HCT116 (cell line): ENCODE results near the gene PLEKHJ1.

Experiments used
- CTCF ChIP-seq, 3 experiments: fragments of 200-600 bp in 1 of 3; sonication (generic) in 1 of 3; IDR thresholded peaks in 2 of 3; conservative IDR thresholded peaks in 1 of 3; 2 replicates each; pipeline ENCODE4 v1.5.1; 2012 to 2017; ENCODE audit warnings: low read depth in 2 of 3, low read length in 2 of 3, antibody characterized with exemption in 1 of 3, borderline replicate concordance in 1 of 3, control low read depth in 1 of 3, mild to moderate bottlenecking in 1 of 3, mixed read lengths in 1 of 3, mixed run types in 1 of 3, moderate library complexity in 1 of 3; ENCODE audit not compliant: insufficient read depth in 1 of 3
- POLR2A ChIP-seq: IDR thresholded peaks from 2 replicates; pipeline ENCODE4 v1.7.0; 2011; ENCODE audit warnings: borderline replicate concordance; ENCODE audit not compliant: insufficient read depth, insufficient read length; ENCODE audit errors: extremely low read depth
- POLR2AphosphoS5 ChIP-seq: IDR thresholded peaks from 2 replicates; pipeline ENCODE4 v1.6.1; 2011; ENCODE audit warnings: mild to moderate bottlenecking, low read depth, low read length, moderate library complexity
- YY1 ChIP-seq: IDR thresholded peaks from 2 replicates; pipeline ENCODE4 v1.6.1; 2011; ENCODE audit warnings: low read length, low read depth, moderate library complexity, mild to moderate bottlenecking; ENCODE audit not compliant: insufficient replicate concordance; ENCODE audit errors: extremely low read depth

GRCh38 chr19:2188708-2189385 is 47.3 kb downstream of the PLEKHJ1 start:
- TF ChIP-seq YY1 (no peak), CTCF (IDR thresholded peaks at IDR 0.05 in 2 of 3, conservative IDR thresholded peaks at IDR 0.05 in 1 of 3; ENCODE audit: borderline replicate concordance in 1 of 3, insufficient read depth in 1 of 3, low read depth in 2 of 3, low read length in 2 of 3) (no peak), POLR2A (no peak), POLR2AphosphoS5 (no peak)
